Amygdala (tissue), 56 donors: ENCODE results near the gene FARP1.

Experiments used
- DNase-seq, 56 donors: peaks; one replicate each; lab custom pipeline; 2025; lab: John Stamatoyannopoulos, UW

Gene FARP1

GRCh38 chr13:98321395-98321794 lies 178.5 kb downstream of the FARP1 start:
- no peak for DNase-seq

- DNase-seq: no peak
Observed at GRCh38 chr13:98322091-98322718, 179.3 kb downstream of the FARP1 start.

GRCh38 chr13:98324105-98324504 lies 181.2 kb downstream of the FARP1 start:
- DNase-seq: no peak

GRCh38 chr13:98325724-98326123 lies 182.8 kb downstream of the FARP1 start:
- no peak for DNase-seq

- no peak for DNase-seq
Observed at GRCh38 chr13:98326291-98326690, 183.4 kb downstream of the FARP1 start.

GRCh38 chr13:98327371-98328270 lies 184.7 kb downstream of the FARP1 start:
- no peak for DNase-seq

- no peak for DNase-seq
Observed at GRCh38 chr13:98328511-98328910, 185.6 kb downstream of the FARP1 start.

GRCh38 chr13:98332222-98332621 lies 189.3 kb downstream of the FARP1 start:
- DNase-seq: no peak

GRCh38 chr13:98332691-98333090 lies 189.8 kb downstream of the FARP1 start:
- no peak for DNase-seq

GRCh38 chr13:98333486-98333885 lies 190.6 kb downstream of the FARP1 start:
- peak in 5 of 56 donors; percentile 7 to 24 (median 17) for DNase-seq

- DNase-seq: no peak
Observed at GRCh38 chr13:98334620-98335205, 191.8 kb downstream of the FARP1 start.

GRCh38 chr13:98335721-98336120 lies 192.8 kb downstream of the FARP1 start:
- no peak for DNase-seq

- DNase-seq: no peak
Observed at GRCh38 chr13:98338310-98338709, 195.4 kb downstream of the FARP1 start.

- no peak for DNase-seq
Observed at GRCh38 chr13:98339684-98340425, 197.0 kb downstream of the FARP1 start.

- DNase-seq: no peak
Observed at GRCh38 chr13:98342953-98343352, 200.1 kb downstream of the FARP1 start.

GRCh38 chr13:98343461-98343860 lies 200.6 kb downstream of the FARP1 start:
- DNase-seq: no peak

GRCh38 chr13:98344392-98344791 lies 201.5 kb downstream of the FARP1 start:
- DNase-seq: peak in 2 of 56 donors; percentile 7 to 13

GRCh38 chr13:98345107-98345935 lies 202.4 kb downstream of the FARP1 start:
- DNase-seq: no peak

GRCh38 chr13:98346904-98347636 lies 204.2 kb downstream of the FARP1 start:
- no peak for DNase-seq
